ENCODE measurements around the gene ACAD9.

DNA sequence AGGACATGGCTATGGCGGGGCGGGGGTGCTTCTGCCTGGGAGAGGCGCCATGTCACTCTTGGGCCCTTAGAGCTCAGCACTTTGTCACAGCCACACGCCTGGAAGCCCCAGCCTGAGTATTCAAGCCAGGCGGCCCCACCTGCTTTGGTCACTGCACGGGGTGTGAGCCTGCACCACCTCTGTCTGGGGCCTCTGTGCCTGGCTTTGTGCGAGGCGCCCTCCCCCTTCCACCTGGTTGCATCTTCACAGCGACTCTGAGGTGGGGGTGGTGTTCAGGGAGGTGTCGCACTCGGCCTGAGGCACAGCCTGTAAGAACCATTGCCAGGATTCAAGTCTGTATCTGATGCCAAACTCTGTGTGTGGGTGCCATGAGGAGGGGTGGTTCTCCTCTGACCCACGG is 24.1 kb downstream of the ACAD9 start:
- no peak for TF ChIP-seq POLR2AphosphoS5 (IDR thresholded peaks at IDR 0.05; ENCODE audit: borderline replicate concordance, low read depth, low read length)
- no peak for TF ChIP-seq EZH2 (IDR thresholded peaks at IDR 0.05)
- no peak for TF ChIP-seq FOXP2 (optimal IDR thresholded peaks at IDR 0.05; ENCODE audit: control extremely low read depth, extremely low read length, insufficient read depth)

Measured in SK-N-MC (cell line).